HG03097 (cell line): ENCODE data around the gene PARD3B.

Experiments used
- ATAC-seq: cut with Tn5 transposase; IDR thresholded peaks from one replicate; pipeline ENCODE4 v1.9.1; 2021; ENCODE audit not compliant: unreplicated experiment, low FRiP score

The PARD3B gene

DNA sequence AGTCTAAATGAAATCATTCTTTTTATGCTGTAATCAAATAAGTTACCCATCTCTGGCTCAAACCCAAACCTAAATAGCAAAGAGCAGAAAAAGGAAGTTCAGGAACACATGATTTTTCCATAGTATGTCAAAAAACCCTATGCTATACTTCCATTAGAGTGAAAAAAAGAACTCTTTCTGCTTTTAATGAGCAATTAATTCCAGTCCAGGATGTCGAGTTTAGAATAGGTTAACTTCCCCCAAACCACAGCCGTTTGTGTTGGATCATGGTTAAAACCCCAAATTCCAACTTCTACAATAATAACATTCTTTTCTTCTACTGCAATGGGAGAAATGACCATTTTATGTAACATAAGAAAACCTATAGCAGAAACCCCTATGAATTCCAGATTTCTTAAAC, 965.9 kb downstream of the PARD3B start:
- ATAC-seq: no peak

DNA sequence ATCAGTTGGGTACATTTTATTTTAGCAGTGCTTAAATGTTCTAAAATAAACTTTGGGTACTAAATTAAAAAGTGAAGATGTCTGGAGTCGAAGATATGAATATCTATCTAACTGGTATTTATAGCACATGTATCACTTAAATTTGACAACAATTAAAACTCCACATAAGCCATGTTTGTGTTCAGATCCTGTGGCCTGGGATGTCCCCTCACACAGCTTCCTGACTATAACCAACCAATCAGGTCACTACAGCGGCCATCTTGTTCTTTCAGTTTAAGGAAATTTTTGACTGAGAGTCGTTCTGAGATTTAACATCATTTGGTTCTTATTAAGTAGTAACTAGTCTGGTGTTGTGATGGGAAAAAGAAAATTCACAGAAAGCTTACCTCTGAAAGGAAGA, 966.4 kb downstream of the PARD3B start:
- ATAC-seq: no peak

DNA sequence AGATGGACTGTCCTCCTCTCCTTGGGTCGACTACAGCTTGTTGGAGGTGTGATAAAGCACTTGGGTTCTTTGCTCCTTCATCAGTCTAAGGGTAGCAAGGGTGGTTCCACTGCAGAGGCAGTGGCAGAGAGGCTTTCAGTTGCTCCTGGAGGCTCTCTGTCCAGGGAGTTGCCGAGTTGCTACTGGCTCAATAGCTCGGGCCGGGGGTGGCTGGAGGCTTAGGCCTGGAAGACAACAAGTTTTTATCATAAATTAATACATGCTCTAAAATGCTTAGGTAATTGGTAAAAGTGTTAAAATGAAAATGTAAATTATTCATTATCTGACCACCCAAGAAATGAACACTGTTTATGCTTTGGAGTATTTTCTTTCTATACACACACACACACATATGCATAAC, 975.0 kb downstream of the PARD3B start:
- ATAC-seq: no peak

DNA sequence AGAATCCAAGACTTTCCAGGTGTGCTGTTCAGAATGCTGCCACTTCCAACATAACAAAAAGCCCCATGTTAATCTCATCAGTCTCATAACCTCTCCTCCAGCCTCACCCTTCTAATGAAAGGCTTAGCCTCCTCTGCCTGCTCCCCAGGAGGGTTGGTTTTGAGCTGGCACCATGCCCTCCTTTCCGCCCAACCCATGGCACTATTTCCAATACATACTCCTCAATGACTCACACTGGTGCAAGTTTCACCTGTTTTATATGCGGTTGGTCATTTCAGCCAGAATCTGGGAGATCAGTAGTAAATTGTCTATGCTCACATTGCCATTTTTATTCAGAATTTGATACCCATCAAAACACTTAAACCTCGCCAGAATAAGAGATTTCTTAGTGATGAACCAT, 979.4 kb downstream of the PARD3B start:
- no peak for ATAC-seq

DNA sequence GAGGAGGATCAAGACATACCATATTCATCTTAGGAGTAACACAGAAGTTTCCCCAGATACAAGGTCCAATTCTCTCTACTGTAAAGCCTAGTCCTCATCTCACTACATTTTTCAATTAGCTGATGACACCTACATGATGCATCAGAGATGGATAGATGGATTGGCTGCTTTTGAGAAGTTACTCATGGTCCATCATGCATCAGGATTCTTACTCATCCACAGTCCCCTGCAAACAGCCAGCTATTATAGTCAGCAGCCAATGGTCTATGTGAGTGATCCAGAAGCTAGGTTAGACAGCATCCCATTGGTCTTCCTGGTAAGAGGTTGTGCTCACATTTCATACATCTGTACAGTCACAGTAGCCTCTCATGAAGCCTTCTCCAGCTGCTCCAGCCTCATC, 982.5 kb downstream of the PARD3B start:
- no peak for ATAC-seq

DNA sequence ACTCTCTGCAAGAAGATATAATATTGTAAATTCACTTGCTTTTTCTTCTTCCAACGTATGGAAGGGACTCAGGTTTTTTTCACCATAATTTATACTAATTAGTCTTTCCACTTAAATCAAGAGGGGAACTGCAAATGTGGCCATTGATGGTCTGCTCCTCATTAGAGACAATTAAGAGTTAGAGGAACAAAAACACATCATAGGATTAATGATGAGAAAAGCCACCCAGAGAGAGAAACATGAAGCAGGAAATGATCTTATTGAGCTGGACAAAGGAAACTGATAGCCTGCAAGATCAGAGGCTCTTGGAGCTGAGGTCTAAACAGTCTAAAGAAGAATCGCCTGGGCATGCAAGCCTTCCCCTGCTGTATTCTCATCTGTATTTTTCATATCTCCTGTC, 985.8 kb downstream of the PARD3B start:
- no peak for ATAC-seq

DNA sequence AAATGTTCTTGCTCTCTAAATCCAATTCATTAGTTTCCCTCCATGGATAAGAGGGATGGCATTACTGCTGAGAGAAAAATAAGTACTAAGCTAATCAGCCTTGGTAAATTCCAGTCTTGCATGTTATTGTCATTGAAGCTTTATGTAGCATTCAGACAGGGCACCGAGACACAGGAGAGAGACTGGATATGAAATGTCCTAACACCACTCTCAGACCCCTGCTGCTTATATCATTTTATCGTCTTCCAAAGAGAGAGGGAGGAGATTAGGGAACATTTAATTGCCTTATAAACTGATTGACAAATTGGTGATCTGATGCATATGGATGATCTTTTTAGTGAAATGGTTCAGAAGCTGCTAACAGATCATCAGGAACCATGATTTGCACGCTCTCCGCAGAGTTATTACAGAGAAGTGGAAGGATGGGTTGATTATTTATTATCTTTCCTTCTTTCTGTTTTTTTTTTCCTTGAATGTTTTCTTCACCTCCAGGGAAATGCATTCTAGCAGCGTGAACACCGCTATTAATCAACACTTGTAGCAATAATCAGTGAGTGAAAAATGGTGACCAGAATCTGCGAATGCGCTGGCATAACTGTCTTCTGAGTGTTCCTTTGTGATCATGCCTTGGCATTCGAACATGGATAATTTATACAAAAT, 986.3 kb downstream of the PARD3B start:
- no peak for ATAC-seq

DNA sequence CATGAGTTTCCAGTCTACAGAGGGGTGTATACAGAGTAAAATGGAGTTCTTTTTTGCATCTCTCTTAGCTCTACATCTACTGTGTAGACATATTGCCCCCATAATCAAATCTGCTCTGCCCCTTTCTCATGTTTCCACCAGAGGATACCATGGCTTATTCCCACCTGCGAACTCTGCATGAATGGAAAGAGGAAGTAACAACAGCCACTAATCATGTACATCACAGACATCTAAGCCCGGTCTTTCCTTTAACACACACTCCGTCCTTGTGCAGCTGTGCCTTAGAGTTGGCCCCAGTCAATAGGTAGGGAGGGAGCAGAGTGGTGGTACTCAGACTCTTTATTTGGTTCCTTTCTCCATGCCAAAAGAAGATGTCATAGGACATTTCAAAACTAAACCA, 989.7 kb downstream of the PARD3B start:
- ATAC-seq: no peak

DNA sequence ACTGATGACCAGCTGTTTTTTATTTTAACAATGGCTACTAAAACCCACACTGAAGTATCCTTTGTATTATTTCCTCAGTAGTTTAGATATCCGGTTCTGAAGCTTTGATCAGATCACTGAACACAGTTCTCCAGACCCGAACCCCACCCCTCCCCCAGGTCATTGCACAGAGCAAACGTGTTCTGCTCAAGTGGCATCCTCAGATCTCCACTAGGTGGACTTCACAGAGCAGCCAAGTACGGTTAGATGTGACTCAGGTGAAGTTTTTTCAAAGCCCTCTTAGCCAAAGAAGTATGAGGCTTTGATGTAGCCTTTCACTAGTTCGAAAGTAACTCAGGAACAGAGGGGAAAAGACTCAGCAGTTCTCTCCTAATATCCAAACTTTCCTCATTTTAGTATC, 994.3 kb downstream of the PARD3B start:
- ATAC-seq: no peak

DNA sequence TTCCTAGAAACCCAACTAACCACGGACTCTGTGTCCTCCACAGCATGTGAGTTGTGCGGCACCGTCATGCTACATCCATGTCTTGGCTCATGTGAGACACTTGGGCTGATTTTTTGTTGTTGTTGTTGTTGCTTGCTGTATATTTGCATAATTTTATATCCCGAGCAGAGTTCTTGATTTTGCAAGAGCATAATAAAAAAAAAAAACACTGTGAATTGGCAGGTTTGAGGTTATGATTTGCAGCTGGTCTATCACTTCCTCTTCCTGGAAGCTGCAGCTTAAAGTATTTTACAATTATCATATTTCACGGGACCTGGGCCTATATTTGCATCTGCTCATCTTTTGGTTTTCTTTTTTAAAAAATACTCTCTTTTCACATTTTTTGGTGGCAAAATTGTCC, 994.8 kb downstream of the PARD3B start:
- ATAC-seq: no peak

DNA sequence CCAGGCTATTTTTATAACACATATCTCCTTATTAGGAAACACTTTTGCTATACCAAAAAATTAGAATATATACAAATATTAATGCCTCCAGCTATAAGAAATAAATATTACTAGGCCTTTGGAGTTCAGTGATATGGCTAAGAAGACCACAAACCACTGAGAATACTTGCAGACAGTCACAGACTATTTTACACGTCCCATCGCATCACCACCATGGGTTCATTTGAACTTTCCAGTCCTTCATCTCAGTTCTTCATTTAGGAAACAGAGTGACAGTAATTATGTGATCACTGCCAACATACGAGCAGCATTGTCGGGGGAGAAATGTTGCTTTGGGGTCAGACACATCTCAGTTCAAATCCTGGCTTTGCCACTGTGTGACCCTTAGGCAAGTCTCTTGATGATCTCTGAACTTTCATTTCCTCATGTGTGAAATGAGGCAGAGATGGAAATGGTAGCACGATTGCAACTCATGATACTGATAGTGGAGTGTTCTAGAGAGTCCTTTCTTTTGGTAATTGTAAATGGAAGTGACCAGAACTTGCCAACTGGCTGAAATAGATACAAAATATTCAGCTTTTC, 998.1 kb downstream of the PARD3B start:
- ATAC-seq: no peak

DNA sequence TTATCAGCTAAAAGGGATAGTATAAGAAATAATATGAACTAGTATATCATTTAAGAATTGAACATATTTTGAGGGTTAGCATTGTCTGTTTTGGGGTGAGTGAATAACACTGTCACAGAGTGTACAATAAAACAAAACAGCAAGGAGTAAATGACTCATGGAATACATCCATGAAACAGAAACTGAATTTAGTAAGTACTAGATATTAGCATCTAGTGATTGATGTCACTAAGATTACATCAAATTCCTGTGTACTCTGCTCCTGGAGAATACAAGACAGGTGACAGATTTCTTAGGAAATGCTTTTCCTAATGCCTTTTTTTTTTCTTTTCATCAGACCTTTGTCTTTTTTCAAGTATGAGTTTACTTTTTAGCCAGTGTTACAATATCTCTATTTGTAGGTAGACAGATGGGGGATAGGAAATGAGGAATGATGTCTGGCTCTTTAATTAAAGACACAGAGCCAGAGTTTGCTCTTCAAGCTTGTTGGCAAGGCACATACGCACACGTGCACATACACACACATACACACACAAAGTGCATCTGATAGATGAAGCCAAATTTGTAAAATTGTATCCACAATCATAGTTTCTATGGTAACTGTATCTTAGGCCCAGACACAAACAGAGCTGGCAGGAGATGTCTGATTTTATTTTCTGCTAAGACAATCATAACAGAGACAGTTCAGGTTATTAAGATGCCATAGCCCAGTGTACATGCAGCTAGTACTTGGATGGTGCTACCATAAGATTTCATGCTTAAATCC, 998.8 kb downstream of the PARD3B start:
- no peak for ATAC-seq

DNA sequence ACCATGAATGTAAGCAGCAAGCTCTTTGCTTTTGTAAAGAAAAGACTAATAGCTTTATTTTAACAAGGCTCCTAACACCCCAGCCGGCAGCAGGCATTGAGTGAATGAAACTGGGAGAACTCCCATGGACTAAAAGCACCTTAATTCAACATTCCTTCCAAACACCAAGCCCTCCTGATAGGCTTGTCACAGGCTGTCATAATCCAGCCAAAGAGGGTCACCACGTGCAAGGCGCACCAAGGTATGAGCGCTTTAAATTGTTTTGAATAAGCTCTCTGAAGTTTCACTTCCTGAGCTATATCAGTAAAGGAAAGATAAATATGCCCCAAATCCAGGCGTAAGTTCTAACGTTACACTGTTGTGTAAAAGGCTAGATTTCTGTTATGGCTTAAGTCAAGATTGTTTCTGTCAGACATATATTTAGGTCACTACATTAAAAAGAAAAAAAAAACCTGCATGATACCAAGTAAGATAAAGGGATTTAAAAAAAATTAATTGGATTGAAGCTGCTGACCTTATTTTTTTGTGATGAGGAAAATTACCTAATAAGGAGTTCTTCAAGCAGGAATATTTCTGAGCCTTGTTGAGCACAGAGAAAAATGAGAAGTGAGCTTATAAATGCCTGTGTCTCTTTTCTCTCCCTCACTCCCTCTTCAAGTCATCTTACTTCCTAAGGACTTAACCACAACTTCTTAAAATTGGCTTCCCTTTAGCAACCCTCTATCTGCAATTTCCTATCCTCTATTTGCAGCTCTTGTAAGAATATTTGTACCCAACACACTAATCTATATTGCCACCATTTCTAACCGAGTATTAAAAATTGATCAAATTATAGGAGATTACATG, 1000.9 kb downstream of the PARD3B start:
- no peak for ATAC-seq

DNA sequence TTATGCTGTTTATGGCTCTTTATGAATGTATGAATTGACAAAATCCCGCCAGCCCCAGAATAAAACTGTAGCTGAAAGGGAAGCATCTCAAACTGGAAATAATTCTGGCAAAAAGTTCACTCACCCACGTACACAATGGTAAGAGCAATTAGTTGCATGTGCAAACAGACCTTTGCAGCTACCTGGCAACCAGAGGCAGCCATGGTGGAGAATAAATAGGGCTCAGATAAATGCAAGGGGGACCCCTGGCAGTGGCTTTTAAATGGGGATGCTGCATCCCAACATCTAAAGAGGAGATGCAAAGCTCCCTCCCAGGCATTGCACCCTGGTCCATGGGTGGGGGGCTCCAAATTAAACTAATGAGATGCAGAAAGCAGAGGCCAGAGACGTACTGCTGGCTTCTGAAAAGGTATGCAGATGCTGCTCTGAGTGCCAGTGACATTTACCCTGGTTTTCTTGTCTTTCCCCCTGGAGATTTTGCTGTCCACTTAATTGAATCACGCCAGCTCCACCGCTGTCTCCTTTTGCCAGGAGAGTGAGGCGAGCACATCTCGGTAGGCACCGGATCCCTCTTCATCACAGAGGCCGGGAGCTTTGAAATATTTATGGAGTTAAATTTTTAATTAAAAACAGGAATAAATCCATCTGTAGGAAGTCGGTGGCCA, 1010.4 kb downstream of the PARD3B start:
- ATAC-seq: no peak

DNA sequence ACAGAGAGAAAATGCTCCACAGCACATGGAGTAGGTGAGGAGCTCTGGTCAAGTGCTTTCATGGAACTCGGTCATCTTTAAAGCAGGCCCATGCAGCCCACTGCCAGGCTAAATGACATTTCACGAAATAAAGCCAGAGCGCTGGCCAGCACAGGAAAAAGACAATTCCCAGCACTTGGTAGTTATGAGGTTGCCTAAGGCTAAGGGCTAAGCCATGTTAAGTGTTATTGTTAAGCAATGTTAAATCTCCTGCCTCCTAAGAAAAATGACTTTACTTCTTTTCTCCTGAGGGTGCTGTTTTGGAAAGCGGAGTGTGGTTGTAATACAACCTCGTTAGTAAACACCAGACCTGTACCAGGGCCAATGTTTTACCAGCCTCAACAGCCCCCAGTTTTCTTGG, 1011.1 kb downstream of the PARD3B start:
- no peak for ATAC-seq

DNA sequence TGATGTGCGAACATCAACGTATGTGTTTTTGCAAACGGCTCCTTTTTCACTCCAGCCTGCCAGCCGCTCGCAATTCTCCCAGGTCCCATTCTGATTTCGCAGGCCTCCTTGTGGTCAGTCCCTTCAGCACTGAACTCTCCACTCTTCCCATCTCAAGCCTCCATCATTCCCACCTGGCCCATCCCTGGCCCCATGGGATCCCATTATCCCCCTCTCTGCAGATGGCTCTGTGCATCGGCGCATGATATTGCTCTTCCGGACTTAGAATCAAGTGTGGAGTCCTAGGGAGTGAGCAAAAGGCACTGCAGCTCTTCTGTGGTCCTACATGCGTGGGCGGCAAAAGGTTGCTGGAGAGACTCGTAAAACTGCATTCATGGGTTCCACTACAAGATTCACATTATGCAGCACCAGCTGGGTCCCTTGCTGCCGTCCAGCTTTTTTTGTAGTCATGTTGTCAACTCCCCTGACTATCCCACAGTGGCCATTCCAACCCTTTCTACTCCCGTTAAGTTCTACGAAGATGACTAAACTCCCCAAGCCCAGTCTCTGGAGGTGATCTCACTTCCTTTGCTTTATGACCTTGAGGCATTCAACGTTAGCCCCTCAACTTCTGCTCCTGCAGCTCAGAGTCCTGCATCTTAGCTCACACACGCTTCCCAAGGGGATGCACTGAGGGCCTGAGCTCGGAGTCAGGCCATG, 1011.7 kb downstream of the PARD3B start:
- ATAC-seq: no peak

DNA sequence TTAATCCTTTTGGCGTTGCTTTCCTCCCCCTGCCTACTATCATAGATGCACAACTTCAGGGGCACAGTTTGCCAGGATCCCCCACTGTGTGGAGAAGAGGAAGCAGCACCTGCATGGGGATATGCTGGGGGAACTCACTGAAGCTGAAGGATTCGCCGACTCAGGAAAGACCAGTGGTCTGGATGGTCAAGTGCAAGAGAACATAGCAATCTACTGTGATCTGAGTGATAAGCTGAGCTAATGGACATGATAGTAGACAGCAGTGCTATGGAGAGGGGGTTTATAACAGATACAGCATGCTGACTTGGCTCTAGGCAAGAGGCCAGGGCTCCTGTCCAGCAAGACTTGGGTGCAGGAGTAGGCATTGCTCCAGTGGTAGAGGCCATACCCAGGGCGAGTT, 1012.6 kb downstream of the PARD3B start:
- no peak for ATAC-seq

DNA sequence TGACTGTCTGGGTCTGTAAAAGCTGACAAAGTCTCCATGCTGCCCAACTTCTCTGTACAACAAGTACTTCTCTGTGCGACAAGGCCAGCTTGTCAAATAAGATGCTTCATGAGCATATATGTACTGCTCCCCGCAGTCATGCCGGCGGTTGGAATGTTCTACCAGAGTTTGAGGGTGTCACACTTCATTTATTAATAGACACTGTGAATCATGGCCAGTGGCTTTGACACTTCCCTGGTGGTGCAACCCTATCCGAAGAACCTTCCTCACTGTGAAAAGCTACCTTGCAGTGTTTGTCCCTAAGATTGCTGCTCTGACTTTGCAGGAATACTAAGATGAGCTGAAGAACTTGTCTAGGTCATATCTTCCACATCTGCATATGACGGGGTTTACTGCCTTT, 1016.2 kb downstream of the PARD3B start:
- ATAC-seq: no peak

DNA sequence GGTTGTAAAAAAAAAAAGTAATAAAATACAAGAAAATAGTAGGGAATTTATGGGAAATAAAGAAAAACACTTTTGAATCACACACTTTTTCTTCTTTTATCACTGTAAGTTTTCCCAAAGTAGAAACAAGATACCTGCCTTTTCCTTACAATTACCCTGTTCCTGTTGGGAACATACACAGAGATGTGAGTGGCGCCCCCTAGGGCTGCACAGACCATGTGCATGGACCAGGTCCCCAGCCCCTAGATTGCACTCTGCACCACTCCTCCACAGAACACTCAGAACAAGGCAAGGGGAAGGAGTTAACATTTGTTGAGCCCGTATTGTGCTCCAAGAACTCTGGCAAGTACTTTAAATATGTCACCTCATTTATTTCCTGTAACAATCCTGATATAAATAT, 1018.4 kb downstream of the PARD3B start:
- ATAC-seq: no peak
